Stimulated activated CD4-positive, alpha-beta T cell treated with anti-CD3 and anti-CD28 coated beads, TNF-alpha, amount 100 ng/mL, for 4 hours (primary cell): Measurements from ENCODE around the gene TSTD1.
"Not testable (repeated sequence)": the region's sequence is repeated elsewhere in the genome, so short reads cannot be mapped to it uniquely, and the experiment has no call there.

Experiments
- DNase-seq, 3 experiments: peaks; one replicate each; pipeline ENCODE4 v3.0.0-alpha.2; 2020; ENCODE audit warnings: low read depth in 3 of 3

The TSTD1 gene

DNA sequence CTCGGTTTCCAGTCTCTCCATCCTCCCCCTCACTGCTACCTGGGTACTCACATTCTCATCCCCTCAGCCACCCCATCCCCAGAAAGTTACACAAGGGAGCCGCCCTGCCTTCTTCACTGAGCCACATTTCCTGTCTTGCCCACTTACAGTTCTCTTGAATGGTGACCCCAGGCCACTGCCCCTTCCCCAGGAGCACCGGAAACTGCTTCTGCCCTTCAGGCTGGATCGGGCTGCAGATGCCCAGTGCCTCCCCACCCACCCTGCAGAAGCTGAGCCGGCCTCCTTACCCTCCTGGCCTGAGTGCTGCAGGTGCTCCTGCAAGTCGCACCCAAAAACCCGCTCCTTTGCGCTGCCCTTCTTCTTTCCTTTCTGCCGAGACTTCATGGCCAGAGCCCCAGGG, 30.5 kb upstream of the TSTD1 start:
- DNase-seq, result no peak

GRCh38 chr1:161068306-161069234, 29.8 kb upstream of the TSTD1 start:
- DNase-seq, result peak; percentile 56 to 65 (median 56)

GRCh38 chr1:161066694-161067093, 27.9 kb upstream of the TSTD1 start:
- no peak for DNase-seq

- DNase-seq, result not testable (repeated sequence)
These were observed 26.9 kb upstream of the TSTD1 start for GRCh38 chr1:161065681-161066080.

DNA sequence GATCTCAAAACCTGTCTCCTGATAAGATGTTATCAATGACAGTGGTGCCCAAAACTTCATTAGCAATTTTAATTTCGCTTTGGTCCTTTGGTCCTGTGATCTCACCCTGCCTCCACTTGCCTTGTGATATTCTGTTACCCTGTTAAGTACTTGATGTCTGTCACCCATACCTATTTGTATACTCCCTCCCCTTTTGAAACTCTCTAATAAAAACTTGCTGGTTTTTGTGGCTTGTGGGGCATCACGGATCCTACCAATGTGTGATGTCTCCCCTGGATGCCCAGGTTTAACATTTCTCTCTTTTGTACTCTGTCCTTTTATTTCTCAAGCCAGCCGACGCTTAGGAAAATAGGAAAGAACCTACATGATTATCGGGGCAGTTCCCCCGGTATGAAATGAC, 25.2 kb upstream of the TSTD1 start:
- not testable (repeated sequence) for DNase-seq

- DNase-seq, result no peak
These were observed 22.7 kb upstream of the TSTD1 start for GRCh38 chr1:161061419-161061818.

- DNase-seq, result no peak
These were observed 20.5 kb upstream of the TSTD1 start for GRCh38 chr1:161059293-161059692.

GRCh38 chr1:161054805-161055204, 16.0 kb upstream of the TSTD1 start:
- no peak for DNase-seq

DNA sequence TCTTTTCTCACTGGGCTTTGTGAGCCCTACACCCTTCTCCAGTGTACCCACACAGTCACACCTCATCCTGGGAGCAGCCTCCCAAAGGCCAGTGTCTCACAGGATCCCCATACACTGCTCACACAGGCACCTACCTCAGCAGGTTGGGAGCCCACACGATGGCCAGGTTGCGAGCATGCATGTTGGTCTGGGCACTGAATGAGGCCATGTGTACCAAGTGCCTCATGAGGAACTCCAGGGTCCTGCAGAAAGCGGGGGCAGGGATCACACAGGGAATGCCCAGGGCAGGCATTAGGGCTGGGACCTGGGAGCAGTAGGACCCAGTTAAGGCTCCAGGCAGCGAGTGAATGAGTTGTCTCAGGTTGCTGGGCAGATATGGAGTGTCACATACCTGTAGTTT, 15.5 kb upstream of the TSTD1 start:
- no peak for DNase-seq

DNA sequence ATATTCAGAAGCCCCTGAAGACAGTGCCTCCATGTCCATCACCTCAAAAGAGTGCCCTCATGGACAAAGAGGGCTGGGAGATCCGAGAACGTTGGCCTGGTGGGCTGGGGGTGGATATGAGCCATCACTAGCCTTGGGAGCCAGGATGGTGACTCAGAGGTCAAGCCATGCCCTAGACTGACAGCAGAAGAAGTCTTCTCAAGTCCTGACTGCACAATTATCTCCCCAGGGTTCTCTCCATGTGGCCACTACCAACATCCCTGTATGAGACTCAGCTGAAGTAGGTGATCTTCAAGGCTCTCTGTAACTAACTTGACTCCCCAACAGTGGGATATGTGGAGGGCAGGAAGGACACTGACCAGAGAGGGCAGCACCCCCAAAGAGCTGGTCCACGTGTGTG, 14.1 kb upstream of the TSTD1 start:
- no peak for DNase-seq

- DNase-seq, result no peak
These were observed 12.5 kb upstream of the TSTD1 start for GRCh38 chr1:161051219-161051618.

GRCh38 chr1:161048949-161049722, 10.4 kb upstream of the TSTD1 start:
- no peak for DNase-seq

GRCh38 chr1:161047436-161048420, 9.0 kb upstream of the TSTD1 start:
- DNase-seq, result no peak

GRCh38 chr1:161046605-161047228, 8.0 kb upstream of the TSTD1 start:
- DNase-seq, result no peak

- peak; percentile 81 to 86 (median 86) for DNase-seq
These were observed 7.2 kb upstream of the TSTD1 start, which contains the start of gene USF1 for GRCh38 chr1:161045736-161046604. TSS of gene USF1 (minus strand) at chr1:161045977. CDS start at chr1:161043275, 2,702 bp downstream.

DNA sequence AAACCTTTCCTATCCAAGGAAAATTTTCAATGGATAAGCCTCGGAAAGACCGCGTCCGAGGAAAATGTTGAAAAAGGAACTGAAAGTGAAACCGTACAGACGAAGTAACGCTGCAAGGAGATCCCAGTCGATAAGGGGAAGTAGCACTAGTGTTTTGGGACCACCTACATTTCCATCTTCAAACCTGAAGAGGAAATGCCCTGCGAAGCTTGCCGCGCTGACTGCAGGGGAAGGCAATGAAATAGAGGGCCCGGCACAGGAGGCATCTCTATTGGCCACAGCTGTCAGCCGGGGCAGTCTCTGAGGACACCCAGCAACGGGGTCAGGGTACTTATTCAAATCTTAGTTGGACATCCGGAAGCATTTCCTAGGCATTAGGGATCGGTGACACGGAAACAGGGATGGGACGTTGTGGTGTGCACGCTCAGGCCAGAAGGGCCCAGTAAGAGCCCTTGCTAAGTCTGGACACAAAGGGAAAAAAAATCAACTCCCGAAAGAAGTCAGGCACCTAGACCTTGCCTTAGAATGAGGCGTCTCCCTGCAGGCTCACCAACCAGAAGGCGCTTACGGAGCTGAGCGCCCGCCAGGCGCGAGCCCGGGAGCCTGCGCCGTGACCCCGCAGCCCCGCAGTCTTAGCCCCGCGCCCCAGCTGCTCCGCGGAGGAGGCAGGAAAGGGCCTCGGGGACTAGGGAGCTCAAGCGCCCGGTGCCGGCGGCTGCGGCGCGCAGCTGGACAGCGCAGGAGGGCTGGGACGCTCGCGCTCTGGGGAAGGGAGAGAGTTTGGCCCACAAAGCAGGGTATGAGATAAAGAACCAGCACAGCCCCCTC, 6.4 kb upstream of the TSTD1 start:
- peak in 1 of 3 experiments; percentile 22 for DNase-seq

DNA sequence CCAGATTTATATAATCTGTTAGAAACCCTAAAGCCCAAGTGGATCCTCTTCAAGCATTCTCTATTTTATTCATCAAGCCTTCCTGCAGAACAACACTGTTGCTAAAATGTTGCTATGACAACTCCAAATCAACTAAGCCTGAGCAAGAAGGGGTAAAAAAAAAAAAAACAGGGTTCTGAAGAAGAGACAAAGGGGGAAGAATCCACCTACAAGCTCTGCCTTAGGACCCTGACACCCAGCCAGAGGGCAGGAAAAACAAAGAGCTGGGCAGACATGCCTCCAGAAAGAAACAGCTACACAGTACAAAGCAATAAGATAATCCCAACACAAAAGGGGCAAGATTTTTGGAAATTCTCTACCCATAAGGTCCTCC, 5.8 kb upstream of the TSTD1 start:
- DNase-seq, result no peak

DNA sequence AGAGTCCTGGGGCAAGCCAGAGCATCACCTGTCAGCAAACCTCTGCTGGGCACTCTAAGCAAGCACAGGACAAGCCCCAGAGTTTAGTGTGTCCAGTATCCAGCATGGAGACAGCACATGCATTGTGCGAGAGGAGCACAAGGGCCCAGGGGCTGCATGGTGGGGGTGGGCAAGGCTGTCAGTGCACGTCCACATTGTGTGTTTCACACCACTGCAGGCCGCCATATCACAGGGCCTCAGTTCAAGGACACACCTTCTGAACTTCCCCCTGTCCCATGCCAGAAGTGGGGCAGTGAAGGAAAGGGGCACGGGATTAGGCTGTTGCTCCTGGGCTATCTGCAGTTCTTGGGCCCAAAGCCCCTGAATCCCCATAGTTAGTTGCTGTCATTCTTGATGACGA, 782 bp upstream of the TSTD1 start:
- no peak for DNase-seq

- no peak for DNase-seq
These were observed 386 bp upstream of the TSTD1 start for GRCh38 chr1:161039154-161039545.
